Osteoblast (primary cell): ENCODE data around the gene AP5Z1. TPM values are rescaled to one million over a fixed set of nuclear protein-coding genes. Genes with fewer than 3 reads are reported as not detected.
A peak's percentile ranks its signal among the peaks of the same experiment; 100 is the strongest.

Source experiments
- DNase-seq: peaks from one replicate; pipeline ENCODE4 v3.0.0; 2011; ENCODE audit warnings: low spot score, mixed read lengths; ENCODE audit not compliant: insufficient read length; ENCODE audit errors: missing footprints
- H2AFZ ChIP-seq: 2 replicates; pipeline ENCODE4 v1.6.0; 2011; ENCODE audit warnings: mild to moderate bottlenecking, low read length
- H3K27ac ChIP-seq: 2 replicates; pipeline ENCODE4 v1.5.1; 2011; ENCODE audit warnings: mild to moderate bottlenecking, low read depth, low read length, moderate library complexity
- H3K27me3 ChIP-seq: 2 replicates; pipeline ENCODE4 v1.6.0; 2012; ENCODE audit warnings: mild to moderate bottlenecking, control low read depth, inconsistent platforms, low read length, moderate library complexity; ENCODE audit not compliant: insufficient read depth
- H3K36me3 ChIP-seq: 2 replicates; pipeline ENCODE4 v1.5.1; 2011; ENCODE audit warnings: mild to moderate bottlenecking, low read length, control low read depth, moderate library complexity; ENCODE audit not compliant: insufficient read depth
- H3K4me1 ChIP-seq: 2 replicates; pipeline ENCODE4 v1.5.1; 2011; ENCODE audit warnings: mild to moderate bottlenecking, low read length, control low read depth, moderate library complexity; ENCODE audit not compliant: insufficient read depth
- H3K4me2 ChIP-seq: 2 replicates; pipeline ENCODE4 v1.6.0; 2011; ENCODE audit warnings: mild to moderate bottlenecking, low read length; ENCODE audit not compliant: insufficient read depth
- H3K4me3 ChIP-seq: fragments of 200-600 bp; sonication (generic); 3 replicates; pipeline ENCODE4 v1.5.1; 2012; ENCODE audit warnings: mild to moderate bottlenecking, low read length, inconsistent platforms; ENCODE audit not compliant: insufficient read depth
- H3K79me2 ChIP-seq: 2 replicates; pipeline ENCODE4 v1.6.0; 2012; ENCODE audit warnings: mild to moderate bottlenecking, low read length, control low read depth, inconsistent platforms; ENCODE audit not compliant: insufficient read depth
- H3K9me3 ChIP-seq: 2 replicates; pipeline ENCODE4 v1.5.1; 2011; ENCODE audit warnings: low read depth, low read length, control low read depth
- H4K20me1 ChIP-seq: 2 replicates; pipeline ENCODE4 v1.6.0; 2012; ENCODE audit warnings: mild to moderate bottlenecking, low read length, control low read depth; ENCODE audit not compliant: insufficient read depth
- total RNA-seq: library from RNA; depleted of rRNA; stranded (reverse); fragments of >200 nt; gene quantifications from 2 replicates; pipeline ENCODE4 v1.2.3, GENCODE V29; 2012
- TF ChIP-seq, protein P1 (sequence below): IDR thresholded peaks from 2 replicates; pipeline ENCODE4 v1.5.1; 2011; ENCODE audit warnings: mild to moderate bottlenecking, low read depth, low read length, moderate library complexity; ENCODE audit errors: extremely low read depth

The AP5Z1 gene
- total RNA-seq, 1 donor = 73.1 TPM

DNA sequence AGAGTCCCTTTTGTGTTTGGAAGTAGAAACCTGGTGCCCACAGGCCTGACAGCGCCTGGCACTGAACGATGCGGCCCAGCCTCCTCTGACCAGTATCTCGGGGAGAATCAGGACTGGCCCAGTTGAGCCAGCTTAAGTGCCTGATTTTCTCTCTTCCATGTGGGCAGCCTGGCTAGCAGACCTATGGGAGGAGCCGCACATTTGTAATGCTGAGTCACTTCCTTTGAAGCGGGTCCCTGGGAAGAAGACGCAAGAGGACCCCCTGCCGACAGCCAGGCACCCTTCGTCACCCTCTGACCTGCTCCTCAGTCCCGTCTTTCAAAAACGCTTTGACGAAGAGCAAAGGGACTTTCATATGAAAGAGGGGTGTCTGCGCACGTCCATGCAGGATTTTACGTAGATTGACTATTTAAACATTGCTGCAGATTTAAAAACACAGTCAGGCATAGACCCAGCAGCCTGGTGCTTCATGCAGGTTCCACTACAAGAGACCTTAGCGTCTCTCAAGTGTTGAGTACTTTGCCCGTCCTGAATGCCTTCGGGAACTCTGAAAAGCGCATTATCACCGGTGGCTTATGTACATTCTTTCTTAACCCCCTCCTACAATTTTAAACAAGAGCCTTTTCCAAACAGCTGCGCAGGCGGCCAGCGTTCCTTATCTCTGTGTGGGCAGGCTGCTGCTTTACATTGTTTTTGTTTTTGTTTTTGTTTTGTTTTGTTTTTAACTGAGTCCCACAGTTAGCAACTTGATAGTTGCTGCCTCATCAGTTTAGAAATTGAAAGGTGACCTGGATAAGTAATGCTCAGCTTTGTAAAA is 36.5 kb upstream of the AP5Z1 start:
- H2AFZ ChIP-seq = no peak overlapping the region
- TF ChIP-seq, protein P1, sequence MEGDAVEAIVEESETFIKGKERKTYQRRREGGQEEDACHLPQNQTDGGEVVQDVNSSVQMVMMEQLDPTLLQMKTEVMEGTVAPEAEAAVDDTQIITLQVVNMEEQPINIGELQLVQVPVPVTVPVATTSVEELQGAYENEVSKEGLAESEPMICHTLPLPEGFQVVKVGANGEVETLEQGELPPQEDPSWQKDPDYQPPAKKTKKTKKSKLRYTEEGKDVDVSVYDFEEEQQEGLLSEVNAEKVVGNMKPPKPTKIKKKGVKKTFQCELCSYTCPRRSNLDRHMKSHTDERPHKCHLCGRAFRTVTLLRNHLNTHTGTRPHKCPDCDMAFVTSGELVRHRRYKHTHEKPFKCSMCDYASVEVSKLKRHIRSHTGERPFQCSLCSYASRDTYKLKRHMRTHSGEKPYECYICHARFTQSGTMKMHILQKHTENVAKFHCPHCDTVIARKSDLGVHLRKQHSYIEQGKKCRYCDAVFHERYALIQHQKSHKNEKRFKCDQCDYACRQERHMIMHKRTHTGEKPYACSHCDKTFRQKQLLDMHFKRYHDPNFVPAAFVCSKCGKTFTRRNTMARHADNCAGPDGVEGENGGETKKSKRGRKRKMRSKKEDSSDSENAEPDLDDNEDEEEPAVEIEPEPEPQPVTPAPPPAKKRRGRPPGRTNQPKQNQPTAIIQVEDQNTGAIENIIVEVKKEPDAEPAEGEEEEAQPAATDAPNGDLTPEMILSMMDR = no peak
- no peaks in the 10 kb centered on the region for H3K27me3 ChIP-seq
- H3K4me1 ChIP-seq = peaks cover 14% of the 10 kb centered on the region
- H3K4me2 ChIP-seq = peak overlapping the region; percentile 64
- peaks cover 12% of the 10 kb centered on the region for H4K20me1 ChIP-seq
- H3K9me3 ChIP-seq = no peaks in the 10 kb centered on the region
- peak overlapping the region; percentile 42 for H3K4me3 ChIP-seq
- H3K36me3 ChIP-seq = peaks cover 17% of the 10 kb centered on the region
- peak; percentile 97 for DNase-seq
- H3K79me2 ChIP-seq = peaks cover 55% of the 10 kb centered on the region
- H3K27ac ChIP-seq = peak overlapping the region; percentile 77

DNA sequence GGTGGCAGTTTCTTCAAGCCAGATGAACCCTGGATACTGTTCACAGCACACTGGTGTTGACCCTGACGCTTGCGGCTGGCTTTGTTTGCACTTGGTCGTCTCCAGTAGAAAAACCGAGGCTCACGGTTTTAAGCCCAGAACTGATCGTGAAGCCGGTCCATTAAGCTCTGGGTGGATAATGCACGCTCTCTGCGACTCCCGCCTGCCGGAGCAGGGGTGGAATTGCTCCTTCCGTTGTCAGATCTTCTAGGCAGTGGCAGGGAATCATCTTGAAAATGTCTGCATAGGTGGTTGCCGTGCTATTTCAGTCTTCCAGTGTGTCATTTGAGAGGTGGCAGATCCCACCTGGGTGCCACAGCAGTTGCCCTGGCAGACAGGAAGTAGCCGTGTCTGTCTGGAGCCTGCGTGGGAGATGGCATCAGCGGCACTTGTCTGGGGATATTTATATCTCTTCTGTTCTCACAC is 35.9 kb upstream of the AP5Z1 start:
- no peak for DNase-seq
- TF ChIP-seq, protein P1 = peak; percentile 21
- H3K4me2 ChIP-seq = peak overlapping the region; percentile 64
- H3K36me3 ChIP-seq = peaks cover 17% of the 10 kb centered on the region
- peak overlapping the region; percentile 42 for H3K4me3 ChIP-seq
- peaks cover 19% of the 10 kb centered on the region for H3K4me1 ChIP-seq
- no peaks in the 10 kb centered on the region for H3K9me3 ChIP-seq
- no peaks in the 10 kb centered on the region for H3K27me3 ChIP-seq
- peaks cover 52% of the 10 kb centered on the region for H3K79me2 ChIP-seq
- peak overlapping the region; percentile 77 for H3K27ac ChIP-seq
- H4K20me1 ChIP-seq = peaks cover 7% of the 10 kb centered on the region
- no peak overlapping the region for H2AFZ ChIP-seq

DNA sequence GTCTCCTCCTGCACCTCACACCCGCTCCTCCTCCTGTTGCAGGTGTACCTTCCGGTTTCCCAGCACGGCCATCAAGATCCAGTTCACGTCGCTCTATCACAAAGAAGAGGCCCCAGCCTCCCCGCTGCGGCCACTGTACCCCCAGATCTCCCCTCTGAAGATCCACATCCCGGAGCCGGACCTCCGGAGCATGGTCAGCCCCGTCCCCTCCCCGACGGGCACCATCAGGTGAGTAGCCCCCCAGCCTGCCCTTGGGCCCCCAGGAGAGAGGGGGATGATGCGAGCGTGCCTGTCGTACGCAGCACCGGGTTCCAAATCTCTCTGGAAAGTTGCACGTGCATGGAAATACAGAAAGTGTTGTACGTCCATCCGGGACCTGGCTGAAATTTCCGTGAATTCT is 34.6 kb upstream of the AP5Z1 start:
- no peak overlapping the region for H3K27ac ChIP-seq
- H4K20me1 ChIP-seq = peaks cover 2% of the 10 kb centered on the region
- no peak for DNase-seq
- H3K4me2 ChIP-seq = no peak overlapping the region
- H3K4me3 ChIP-seq = no peak overlapping the region
- peaks cover 22% of the 10 kb centered on the region for H3K4me1 ChIP-seq
- TF ChIP-seq, protein P1 = no peak
- no peaks in the 10 kb centered on the region for H3K9me3 ChIP-seq
- H2AFZ ChIP-seq = no peak overlapping the region
- H3K79me2 ChIP-seq = peaks cover 40% of the 10 kb centered on the region
- H3K36me3 ChIP-seq = peaks cover 14% of the 10 kb centered on the region
- no peaks in the 10 kb centered on the region for H3K27me3 ChIP-seq

DNA sequence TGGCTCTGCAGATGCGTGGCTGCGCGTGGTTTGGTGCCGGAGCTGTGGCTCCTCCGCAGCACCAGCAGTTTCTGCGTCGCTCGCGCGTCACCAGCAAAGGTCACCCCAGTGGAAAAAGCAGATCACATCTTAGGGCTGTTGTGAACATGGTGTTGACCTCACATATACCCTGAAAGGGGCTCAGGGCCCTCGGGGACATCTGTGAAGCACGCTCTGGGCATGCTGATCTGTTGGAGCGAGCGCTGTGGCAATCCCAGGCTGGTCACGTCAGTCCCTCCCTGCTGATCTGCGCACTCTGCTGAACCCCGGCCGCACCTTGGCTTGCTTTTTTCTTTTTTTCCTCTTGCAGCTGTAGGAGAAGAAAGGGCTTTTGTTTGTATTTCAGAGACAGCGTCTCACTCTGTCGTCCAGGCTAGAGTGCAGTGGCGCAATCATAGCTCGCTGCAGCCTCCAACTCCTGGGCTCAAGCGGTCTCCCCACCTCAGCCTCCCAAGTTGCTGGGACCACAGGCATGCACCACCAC is 33.3 kb upstream of the AP5Z1 start:
- Histone ChIP-seq H3K9me3 (no peaks in the 10 kb centered on the region), H3K4me3 (no peak overlapping the region), H3K27ac (no peak overlapping the region), H3K4me2 (no peak overlapping the region), H3K4me1 (peaks cover 27% of the 10 kb centered on the region), H3K36me3 (peaks cover 19% of the 10 kb centered on the region), H2AFZ (no peak overlapping the region), H3K27me3 (no peaks in the 10 kb centered on the region), H3K79me2 (peaks cover 38% of the 10 kb centered on the region), H4K20me1 (peaks cover 2% of the 10 kb centered on the region)
- TF ChIP-seq, protein P1 = no peak
- DNase-seq = no peak
